Testis (tissue), 3 donors: ENCODE results near the gene ATRIP. TPM values are rescaled to one million over a fixed set of nuclear protein-coding genes. Genes with fewer than 3 reads are reported as not detected.

Experiments used
- DNase-seq: peaks from one replicate; pipeline ENCODE4 v3.0.0-alpha.2; 2019
- H3K27ac ChIP-seq, 2 donors: fragments of 200-600 bp; sonication (generic); one replicate each; pipeline ENCODE4 v1.5.1; 2019
- H3K27me3 ChIP-seq: fragments of 200-600 bp; sonication (generic); one replicate; pipeline ENCODE4 v1.5.1; 2019
- H3K36me3 ChIP-seq: fragments of 200-600 bp; sonication (generic); one replicate; pipeline ENCODE4 v1.5.1; 2017; ENCODE audit warnings: low read depth; ENCODE audit errors: missing control alignments
- H3K4me1 ChIP-seq: fragments of 200-600 bp; sonication (generic); one replicate; pipeline ENCODE4 v1.5.1; 2019
- H3K4me3 ChIP-seq, 2 donors: fragments of 200-600 bp; sonication (generic); one replicate each; pipeline ENCODE4 v1.5.1; 2017 to 2019
- H3K9me3 ChIP-seq: fragments of 200-600 bp; sonication (generic); one replicate; pipeline ENCODE4 v1.5.1; 2017
- CTCF ChIP-seq, 3 experiments: fragments of 450-650 bp in 2 of 3; fragments of 200-600 bp in 1 of 3; sonication (generic) in 1 of 3; IDR thresholded peaks; one replicate each; pipeline ENCODE4 v1.5.1; 2016 to 2019; ENCODE audit warnings: antibody characterized with exemption in 3 of 3, mild to moderate bottlenecking in 2 of 3, moderate library complexity in 1 of 3
- POLR2A ChIP-seq: fragments of 450-650 bp; IDR thresholded peaks from one replicate; pipeline ENCODE4 v1.6.1; 2017; ENCODE audit warnings: antibody characterized with exemption, mild to moderate bottlenecking, moderate library complexity
- WGBS, 2 donors: methylation state at CpG; one replicate each; pipeline ENCODE4 v1.1.5; 2018; 5-methylcytosine and 5-hydroxymethylcytosine counted together
- intact Hi-C: fragments of 100-400 bp; cut with DNase I; formaldehyde crosslinking; loops from one replicate; pipeline ENCODE4 v1.15.1; 2023; ENCODE audit warnings: low total_unique reads
- polyA plus RNA-seq: library from polyadenylated mRNA; stranded (reverse); fragments of 350-450 nt; fragmentation: Illumina TruSeq; extraction: RNeasy Lipid Tissue Mini Kit (QIAGEN cat#74804); gene quantifications from one replicate; pipeline ENCODE4 v1.2.3, GENCODE V29; 2014; ENCODE audit warnings: low read depth, low replicate concordance; ENCODE audit not compliant: insufficient read depth
- total RNA-seq, 2 donors: library from RNA; depleted of rRNA; stranded (reverse); fragments of >200 nt; gene quantifications; one replicate each; pipeline ENCODE4 v1.2.3, GENCODE V29; 2016

The ATRIP gene
- total and polyA plus RNA-seq, 3 donors from 2014 or later = 25.0 to 56.5 (median 26.3) TPM

GRCh38 chr3:48466386-48467109, 20.0 kb downstream of the ATRIP start:
- no peak for TF ChIP-seq POLR2A
- no peak for TF ChIP-seq CTCF (IDR thresholded peaks at IDR 0.05)
- H3K4me3 ChIP-seq = peak overlapping the region; percentile 40 to 47
- H3K4me1 ChIP-seq = peaks cover 29% of the 10 kb centered on the region
- intact Hi-C loops = no loop called here
- no peak for DNase-seq
- H3K9me3 ChIP-seq = no peaks in the 10 kb centered on the region
- peak overlapping the region; percentile 98 for H3K27ac ChIP-seq
- H3K36me3 ChIP-seq = no peaks in the 10 kb centered on the region
- no peaks in the 10 kb centered on the region for H3K27me3 ChIP-seq
- 41% methylated on average over 12 to 19 of the region's 19 CpGs for WGBS, 2 donors

GRCh38 chr3:48467110-48467454, 20.5 kb downstream of the ATRIP start:
- Histone ChIP-seq H3K27ac (peak overlapping the region; percentile 98), H3K4me1 (peaks cover 35% of the 10 kb centered on the region), H3K4me3 (no peak overlapping the region), H3K9me3 (no peaks in the 10 kb centered on the region), H3K36me3 (no peaks in the 10 kb centered on the region), H3K27me3 (no peaks in the 10 kb centered on the region)
- 67 to 68% methylated on average over 5 to 9 of the region's 9 CpGs for WGBS, 2 donors
- DNase-seq = no peak
- intact Hi-C loops = no loop called here
- TF ChIP-seq CTCF (IDR thresholded peaks at IDR 0.05) (no peak), POLR2A (no peak)

- peaks cover 38% of the 10 kb centered on the region for H3K4me1 ChIP-seq
- no peaks in the 10 kb centered on the region for H3K36me3 ChIP-seq
- no peaks in the 10 kb centered on the region for H3K27me3 ChIP-seq
- no peak for TF ChIP-seq POLR2A
- H3K4me3 ChIP-seq = no peak overlapping the region
- peak overlapping the region; percentile 98 for H3K27ac ChIP-seq
- intact Hi-C loops = no loop called here
- no peaks in the 10 kb centered on the region for H3K9me3 ChIP-seq
- DNase-seq = no peak
- WGBS, 2 donors = 54 to 58% methylated on average over 3 to 7 of the region's 7 CpGs
These were observed 21.1 kb downstream of the ATRIP start for GRCh38 chr3:48467473-48468267.

- no peaks in the 10 kb centered on the region for H3K9me3 ChIP-seq
- no peak for TF ChIP-seq CTCF (IDR thresholded peaks at IDR 0.05)
- TF ChIP-seq POLR2A = no peak
- no peaks in the 10 kb centered on the region for H3K36me3 ChIP-seq
- DNase-seq = no peak
- H3K27me3 ChIP-seq = no peaks in the 10 kb centered on the region
- H3K27ac ChIP-seq = peak overlapping the region in 1 of 2 donors; percentile 98
- intact Hi-C loops = no loop called here
- 58 to 80% methylated on average over 1 to 8 of the region's 8 CpGs for WGBS, 2 donors
- H3K4me3 ChIP-seq = no peak overlapping the region
- H3K4me1 ChIP-seq = peaks cover 41% of the 10 kb centered on the region
These were observed 21.8 kb downstream of the ATRIP start for GRCh38 chr3:48468329-48468731.

- intact Hi-C loops = no loop called here
- 83% methylated on average over 23 to 29 of the region's 29 CpGs for WGBS, 2 donors
- peaks cover 44% of the 10 kb centered on the region for H3K4me1 ChIP-seq
These were observed 22.7 kb downstream of the ATRIP start for GRCh38 chr3:48469046-48469915.

More at GRCh38 chr3:48469046-48469915, 22.7 kb downstream of the ATRIP start:
- Histone ChIP-seq H3K9me3 (no peaks in the 10 kb centered on the region), H3K4me3 (no peak overlapping the region), H3K36me3 (no peaks in the 10 kb centered on the region), H3K27me3 (no peaks in the 10 kb centered on the region), H3K27ac (no peak overlapping the region)
- no peak for TF ChIP-seq POLR2A
- no peak for TF ChIP-seq CTCF (IDR thresholded peaks at IDR 0.05)
- no peak for DNase-seq
